ENCODE measurements around the gene PTPRD. TPM values are rescaled to one million over a fixed set of nuclear protein-coding genes. Genes with fewer than 3 reads are reported as not detected.

Gene PTPRD
- total RNA-seq, 2 donors from 2014 or later, result 60.1 to 75.7 TPM

DNA sequence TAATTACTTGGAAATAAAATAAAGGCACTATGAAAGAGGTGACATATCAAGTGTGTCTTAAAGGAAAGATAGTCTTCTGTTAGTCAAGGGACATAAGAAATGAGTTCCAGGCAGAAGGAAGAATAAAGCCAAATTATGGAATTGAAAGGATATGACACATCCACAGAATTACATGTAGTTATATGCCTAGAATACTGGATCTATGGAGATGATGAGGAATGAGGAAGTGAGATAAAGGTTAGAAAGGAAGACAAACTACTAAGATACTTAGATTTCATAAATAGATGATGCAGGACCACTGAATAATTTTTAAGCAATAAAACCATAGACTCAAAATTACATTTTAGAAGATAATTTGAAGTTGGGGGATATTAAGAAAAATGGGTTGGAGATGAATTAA, 609.8 kb downstream of the PTPRD start:
- DNase-seq, result no peak
- H3K27me3 ChIP-seq, result no peaks in the 10 kb centered on the region
- no peaks in the 10 kb centered on the region for H3K9me3 ChIP-seq
- intact Hi-C loops (cut with DNase I), result no loop called here
- H3K9ac ChIP-seq (ENCODE audit: low read depth in 2 of 2, low read length in 2 of 2), result no peak overlapping the region
- TF ChIP-seq, protein P1, sequence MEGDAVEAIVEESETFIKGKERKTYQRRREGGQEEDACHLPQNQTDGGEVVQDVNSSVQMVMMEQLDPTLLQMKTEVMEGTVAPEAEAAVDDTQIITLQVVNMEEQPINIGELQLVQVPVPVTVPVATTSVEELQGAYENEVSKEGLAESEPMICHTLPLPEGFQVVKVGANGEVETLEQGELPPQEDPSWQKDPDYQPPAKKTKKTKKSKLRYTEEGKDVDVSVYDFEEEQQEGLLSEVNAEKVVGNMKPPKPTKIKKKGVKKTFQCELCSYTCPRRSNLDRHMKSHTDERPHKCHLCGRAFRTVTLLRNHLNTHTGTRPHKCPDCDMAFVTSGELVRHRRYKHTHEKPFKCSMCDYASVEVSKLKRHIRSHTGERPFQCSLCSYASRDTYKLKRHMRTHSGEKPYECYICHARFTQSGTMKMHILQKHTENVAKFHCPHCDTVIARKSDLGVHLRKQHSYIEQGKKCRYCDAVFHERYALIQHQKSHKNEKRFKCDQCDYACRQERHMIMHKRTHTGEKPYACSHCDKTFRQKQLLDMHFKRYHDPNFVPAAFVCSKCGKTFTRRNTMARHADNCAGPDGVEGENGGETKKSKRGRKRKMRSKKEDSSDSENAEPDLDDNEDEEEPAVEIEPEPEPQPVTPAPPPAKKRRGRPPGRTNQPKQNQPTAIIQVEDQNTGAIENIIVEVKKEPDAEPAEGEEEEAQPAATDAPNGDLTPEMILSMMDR (IDR thresholded peaks at IDR 0.05), result no peak
- no peaks in the 10 kb centered on the region for H3K4me1 ChIP-seq
- no peak overlapping the region for H3K4me3 ChIP-seq
- H3K36me3 ChIP-seq, result no peaks in the 10 kb centered on the region
- no peak overlapping the region for H3K27ac ChIP-seq

DNA sequence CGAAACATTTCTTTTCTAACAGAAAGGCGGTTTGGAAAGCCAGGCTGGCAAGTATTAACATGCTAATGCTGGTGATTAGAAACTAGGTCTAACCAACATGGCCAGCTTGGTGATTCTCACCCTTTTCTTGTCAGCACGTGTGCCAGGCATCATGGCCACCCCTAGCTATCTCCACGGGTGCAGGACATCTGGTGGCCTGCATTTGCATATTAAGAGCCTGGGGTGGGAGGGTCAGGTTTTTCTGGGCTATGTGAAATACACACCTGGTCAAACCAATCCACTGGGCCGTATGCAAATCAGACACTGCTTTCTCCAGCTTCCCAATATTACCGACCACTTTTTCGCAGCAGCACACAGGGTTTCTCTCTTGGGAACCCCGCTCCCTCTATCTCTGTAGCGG, 612.1 kb downstream of the PTPRD start:
- H3K4me3 ChIP-seq, result no peak overlapping the region
- no peak overlapping the region for H3K9ac ChIP-seq (ENCODE audit: low read depth in 2 of 2, low read length in 2 of 2)
- H3K36me3 ChIP-seq, result no peaks in the 10 kb centered on the region
- H3K9me3 ChIP-seq, result no peaks in the 10 kb centered on the region
- TF ChIP-seq, protein P1 (IDR thresholded peaks at IDR 0.05), result no peak
- intact Hi-C loops (cut with DNase I), result no loop called here
- H3K27ac ChIP-seq, result no peak overlapping the region
- H3K4me1 ChIP-seq, result no peaks in the 10 kb centered on the region
- no peak for DNase-seq
- no peaks in the 10 kb centered on the region for H3K27me3 ChIP-seq

DNA sequence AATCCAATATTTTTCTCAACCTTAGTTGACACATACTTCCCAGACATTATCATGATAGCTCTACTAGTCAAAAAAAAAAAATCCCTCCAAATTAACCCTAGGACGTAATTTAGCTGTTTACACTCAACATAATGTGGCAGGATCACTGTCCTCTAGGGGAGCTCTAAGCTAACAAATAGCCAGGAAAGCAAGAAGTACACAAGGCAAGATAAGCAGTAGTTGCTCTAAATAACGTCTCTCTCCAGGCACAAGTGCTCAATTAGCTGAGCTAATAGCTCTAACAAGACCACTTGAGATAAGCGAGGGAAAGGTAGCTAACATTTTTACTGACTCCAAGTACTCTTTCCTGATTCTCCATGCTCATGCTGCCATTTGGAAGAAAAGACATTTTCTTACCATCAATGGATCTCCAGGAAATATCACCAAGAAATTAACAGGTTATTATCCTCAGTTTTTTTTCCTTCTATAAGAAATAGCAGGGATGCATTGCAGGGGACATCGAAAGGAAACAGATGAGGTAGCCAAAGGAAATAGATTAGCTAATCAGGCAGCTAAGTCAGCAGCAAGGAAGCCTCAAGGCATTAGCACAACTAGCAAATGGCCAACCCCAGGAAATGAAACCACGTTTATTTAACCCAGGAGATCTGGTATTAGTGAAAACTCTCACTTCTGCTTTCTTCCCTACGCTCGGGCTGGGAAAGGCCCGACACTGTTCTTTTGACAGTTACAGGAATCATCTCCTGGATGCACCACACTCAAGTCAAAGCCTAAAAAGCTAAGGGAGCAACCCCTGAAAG, 614.1 kb downstream of the PTPRD start:
- Histone ChIP-seq H3K9me3 (no peaks in the 10 kb centered on the region), H3K4me1 (no peaks in the 10 kb centered on the region), H3K4me3 (no peak overlapping the region), H3K9ac (ENCODE audit: low read depth in 2 of 2, low read length in 2 of 2) (no peak overlapping the region), H3K27me3 (no peaks in the 10 kb centered on the region), H3K36me3 (no peaks in the 10 kb centered on the region), H3K27ac (no peak overlapping the region)
- TF ChIP-seq, protein P1 (IDR thresholded peaks at IDR 0.05), result no peak
- DNase-seq, result no peak
- intact Hi-C loops (cut with DNase I), result no loop called here

DNA sequence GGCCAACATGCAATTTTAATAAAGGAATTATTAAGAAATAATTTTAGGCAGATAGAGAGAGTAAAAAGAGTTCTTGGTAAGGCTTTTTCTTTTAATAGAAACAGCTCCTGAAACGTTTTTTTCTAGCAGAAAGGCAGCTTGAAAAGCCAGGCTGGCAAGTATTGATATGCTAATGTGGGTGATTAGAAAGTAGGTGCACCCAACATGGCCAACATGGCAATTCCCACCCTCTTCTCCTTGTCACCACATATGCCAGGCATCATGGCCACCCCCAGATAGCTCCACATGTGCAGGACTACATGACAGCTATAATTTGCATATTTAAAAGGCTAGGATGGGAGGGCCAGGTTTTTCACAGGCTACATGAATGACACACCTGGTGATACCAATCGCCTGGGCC, 615.2 kb downstream of the PTPRD start:
- Histone ChIP-seq H3K4me3 (no peak overlapping the region), H3K9ac (ENCODE audit: low read depth in 2 of 2, low read length in 2 of 2) (no peak overlapping the region), H3K9me3 (no peaks in the 10 kb centered on the region), H3K4me1 (no peaks in the 10 kb centered on the region), H3K27me3 (no peaks in the 10 kb centered on the region), H3K36me3 (no peaks in the 10 kb centered on the region), H3K27ac (no peak overlapping the region)
- no peak for DNase-seq
- TF ChIP-seq, protein P1 (IDR thresholded peaks at IDR 0.05), result no peak
- intact Hi-C loops (cut with DNase I), result no loop called here

DNA sequence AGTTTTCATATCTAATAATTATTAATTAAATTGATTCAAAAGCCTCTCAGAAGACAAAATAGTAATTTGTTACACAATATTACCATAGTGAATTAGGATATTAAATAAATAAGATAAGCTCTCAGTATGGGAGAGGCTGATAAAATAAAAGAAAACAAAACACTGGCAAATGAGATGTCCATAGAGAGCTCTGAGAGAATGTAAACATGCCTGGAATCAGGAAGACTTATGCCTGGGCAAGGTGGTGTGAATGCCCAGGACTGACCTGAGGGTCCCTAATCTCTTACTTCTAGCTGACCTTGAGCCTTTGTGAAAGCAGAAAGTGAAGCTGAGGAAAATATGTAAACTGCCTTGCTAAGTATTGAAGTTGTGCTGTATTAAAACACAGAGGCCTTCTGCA, 616.5 kb downstream of the PTPRD start:
- no peaks in the 10 kb centered on the region for H3K27me3 ChIP-seq
- DNase-seq, result no peak
- no peaks in the 10 kb centered on the region for H3K36me3 ChIP-seq
- H3K4me1 ChIP-seq, result no peaks in the 10 kb centered on the region
- TF ChIP-seq, protein P1 (IDR thresholded peaks at IDR 0.05), result no peak
- H3K9ac ChIP-seq (ENCODE audit: low read depth in 2 of 2, low read length in 2 of 2), result no peak overlapping the region
- no peak overlapping the region for H3K4me3 ChIP-seq
- intact Hi-C loops (cut with DNase I), result no loop called here
- no peaks in the 10 kb centered on the region for H3K9me3 ChIP-seq
- no peak overlapping the region for H3K27ac ChIP-seq
